Tibial nerve (tissue), 3 donors: ENCODE results near the gene LMBR1L.

Experiments used
- CTCF ChIP-seq, 5 experiments: fragments of 200-600 bp in 3 of 5; fragments of 450-650 bp in 2 of 5; sonication (generic) in 3 of 5; IDR thresholded peaks; one replicate each; pipeline ENCODE4 v1.5.1; 2016 to 2019; ENCODE audit warnings: antibody characterized with exemption in 5 of 5, mild to moderate bottlenecking in 3 of 5, moderate library complexity in 2 of 5
- POLR2A ChIP-seq, 2 donors: fragments of 450-650 bp; IDR thresholded peaks; one replicate each; pipeline ENCODE4 v1.6.1; 2017; ENCODE audit warnings: antibody characterized with exemption in 2 of 2, mild to moderate bottlenecking in 2 of 2, moderate library complexity in 2 of 2

DNA sequence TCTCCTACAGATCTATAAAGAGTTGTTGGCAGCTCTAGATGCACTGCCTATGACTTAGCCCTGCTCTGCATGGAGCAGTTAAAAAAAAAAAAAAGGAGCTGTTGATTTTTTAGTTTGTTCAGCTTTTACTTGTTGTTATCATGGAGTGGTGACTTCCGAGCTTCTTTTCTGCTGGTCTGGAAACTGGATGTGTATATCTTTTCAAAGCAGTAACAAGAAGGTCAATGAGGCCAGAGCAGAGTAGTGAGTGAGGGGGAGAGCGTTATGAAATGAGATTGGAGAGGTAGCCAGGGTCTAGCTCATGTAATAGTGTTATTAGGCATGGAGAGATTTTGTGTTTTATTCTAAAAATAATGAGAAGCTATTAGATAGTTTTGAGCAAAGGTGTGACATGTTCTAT, 33.7 kb upstream of the LMBR1L start:
- TF ChIP-seq POLR2A (IDR thresholded peaks at IDR 0.05): no peak
- no peak for TF ChIP-seq CTCF (IDR thresholded peaks at IDR 0.05)
